HEK293 (cell line): Measurements from ENCODE around the gene TNFAIP8L3.

Experiments
- CTCF ChIA-PET: fragments of 350-600 bp; formaldehyde crosslinking; extraction: SDS; loops from one replicate; lab custom pipeline; 2021; ENCODE audit warnings: antibody characterized with exemption; lab: Yijun Ruan, JAX
- POLR2A ChIA-PET: fragments of 300-600 bp; formaldehyde crosslinking; extraction: SDS; loops from one replicate; lab custom pipeline; 2020; ENCODE audit warnings: antibody characterized with exemption, inconsistent platforms; lab: Yijun Ruan, JAX
- H3K27ac ChIP-seq: fragments of 200-500 bp; sonication (Bioruptor generic); 2 replicates; pipeline ENCODE4 v1.5.1; 2014; ENCODE audit warnings: low read depth, low read length, control low read depth, inconsistent platforms; ENCODE audit errors: extremely low read depth
- H3K36me3 ChIP-seq, 2 experiments: fragments of 200-500 bp in 1 of 2; sonication (Bioruptor generic) in 1 of 2; 1 replicate in 1 of 2; 2 replicates in 1 of 2; pipeline ENCODE4 v1.5.1; 2014 to 2017; ENCODE audit warnings: inconsistent platforms in 2 of 2, low read length in 2 of 2; ENCODE audit not compliant: control insufficient read depth in 2 of 2, insufficient read depth in 1 of 2
- H3K4me1 ChIP-seq: fragments of 200-500 bp; sonication (Bioruptor generic); 2 replicates; pipeline ENCODE4 v1.5.1; 2014; ENCODE audit warnings: mild to moderate bottlenecking, low read length, inconsistent platforms; ENCODE audit not compliant: control insufficient read depth, insufficient read depth
- H3K4me3 ChIP-seq: 2 replicates; pipeline ENCODE4 v1.5.1; 2011; ENCODE audit warnings: low read depth, mild to moderate bottlenecking, control low read depth, low read length, moderate library complexity
- H3K9me3 ChIP-seq: fragments of 200-500 bp; sonication (Bioruptor generic); 2 replicates; pipeline ENCODE4 v1.5.1; 2014; ENCODE audit warnings: low read depth, low read length, inconsistent platforms; ENCODE audit not compliant: control insufficient read depth, insufficient read depth
- INSM2 ChIP-seq: fragments of 450-650 bp; formaldehyde crosslinking; IDR thresholded peaks from 2 replicates; pipeline ENCODE4 v1.5.1; 2016; ENCODE audit warnings: missing biosample characterization, missing genetic modification characterization
- TCF7L2 ChIP-seq: IDR thresholded peaks from 2 replicates; pipeline ENCODE4 v1.6.1; 2011; ENCODE audit warnings: low read depth, mild to moderate bottlenecking, inconsistent platforms, low read length, moderate library complexity, borderline replicate concordance
- TRIM28 ChIP-seq: IDR thresholded peaks from 2 replicates; pipeline ENCODE4 v1.6.1; 2011; ENCODE audit warnings: low read length, control low read depth, borderline replicate concordance
- YY1 ChIP-seq: fragments of 450-650 bp; formaldehyde crosslinking; IDR thresholded peaks from 2 replicates; pipeline ENCODE4 v1.5.1; 2018; ENCODE audit warnings: missing biosample characterization, missing genetic modification characterization
- ZBTB7A ChIP-seq: fragments of 450-650 bp; formaldehyde crosslinking; IDR thresholded peaks from 2 replicates; pipeline ENCODE4 v1.5.1; 2016; ENCODE audit warnings: low read depth, missing biosample characterization, missing genetic modification characterization
- ZIC2 ChIP-seq: fragments of 450-650 bp; formaldehyde crosslinking; IDR thresholded peaks from 2 replicates; pipeline ENCODE4 v1.5.1; 2016; ENCODE audit warnings: missing biosample characterization, missing genetic modification characterization
- ZNF121 ChIP-seq: fragments of 450-650 bp; formaldehyde crosslinking; IDR thresholded peaks from 2 replicates; pipeline ENCODE4 v1.5.1; 2016; ENCODE audit warnings: missing biosample characterization, missing genetic modification characterization
- ZNF202 ChIP-seq: fragments of 450-650 bp; formaldehyde crosslinking; IDR thresholded peaks from 2 replicates; pipeline ENCODE4 v1.5.1; 2016; ENCODE audit warnings: missing biosample characterization, missing genetic modification characterization, borderline replicate concordance
- ZNF404 ChIP-seq: fragments of 450-650 bp; formaldehyde crosslinking; IDR thresholded peaks from 2 replicates; pipeline ENCODE4 v1.5.1; 2017; ENCODE audit warnings: missing biosample characterization, missing genetic modification characterization
- ZNF433 ChIP-seq: fragments of 450-650 bp; formaldehyde crosslinking; IDR thresholded peaks from 2 replicates; pipeline ENCODE4 v1.5.1; 2016; ENCODE audit warnings: missing biosample characterization, missing genetic modification characterization, low read depth
- ZNF561 ChIP-seq: fragments of 450-650 bp; IDR thresholded peaks from 2 replicates; pipeline ENCODE4 v1.5.1; 2018; ENCODE audit warnings: missing biosample characterization, missing genetic modification characterization, borderline replicate concordance
- ZNF658 ChIP-seq: fragments of 450-650 bp; formaldehyde crosslinking; IDR thresholded peaks from 2 replicates; pipeline ENCODE4; 2016; ENCODE audit warnings: missing biosample characterization, missing genetic modification characterization
- ZNF664 ChIP-seq: fragments of 450-650 bp; formaldehyde crosslinking; IDR thresholded peaks from 2 replicates; pipeline ENCODE4 v1.5.1; 2016; ENCODE audit warnings: missing biosample characterization, missing genetic modification characterization
- ZNF670 ChIP-seq: fragments of 450-650 bp; formaldehyde crosslinking; IDR thresholded peaks from 2 replicates; pipeline ENCODE4 v1.5.1; 2016; ENCODE audit warnings: missing biosample characterization, missing genetic modification characterization, low read depth
- ZNF747 ChIP-seq: fragments of 450-650 bp; formaldehyde crosslinking; IDR thresholded peaks from 2 replicates; pipeline ENCODE4 v1.5.1; 2016; ENCODE audit warnings: missing biosample characterization, missing genetic modification characterization
- ZNF843 ChIP-seq: fragments of 450-650 bp; formaldehyde crosslinking; IDR thresholded peaks from 2 replicates; pipeline ENCODE4 v1.5.1; 2016; ENCODE audit warnings: missing biosample characterization, missing genetic modification characterization
- TF ChIP-seq, protein P1 (sequence below): fragments of 450-650 bp; formaldehyde crosslinking; IDR thresholded peaks from 2 replicates; pipeline ENCODE4 v1.5.1; 2017; ENCODE audit warnings: missing biosample characterization, missing genetic modification characterization
- TF ChIP-seq, protein P2 (sequence below): fragments of 450-650 bp; formaldehyde crosslinking; IDR thresholded peaks from 2 replicates; pipeline ENCODE4 v1.5.1; 2016; ENCODE audit warnings: missing biosample characterization, missing genetic modification characterization

TNFAIP8L3 gene

DNA sequence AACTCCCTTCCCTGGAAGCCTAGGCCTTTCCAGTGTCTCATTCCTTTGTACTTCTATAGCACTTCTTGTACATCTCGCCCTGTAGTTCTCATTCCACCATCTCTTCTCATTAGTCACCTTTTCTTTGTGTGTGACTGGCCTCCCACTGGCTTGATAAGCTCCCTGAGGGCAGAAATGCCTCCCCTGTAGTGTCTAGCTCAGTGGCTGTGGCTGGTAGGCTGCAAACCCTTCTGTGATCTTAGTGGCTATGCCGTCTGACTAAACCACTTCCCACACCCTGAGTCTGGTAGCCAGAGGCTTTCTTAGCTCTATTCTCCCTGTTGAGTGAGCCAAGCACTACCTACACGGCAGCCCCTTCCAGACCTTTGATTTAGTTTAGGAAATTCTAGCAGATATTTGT lies 24.4 kb upstream of the TNFAIP8L3 start (continued):
- TF ChIP-seq, protein P1, sequence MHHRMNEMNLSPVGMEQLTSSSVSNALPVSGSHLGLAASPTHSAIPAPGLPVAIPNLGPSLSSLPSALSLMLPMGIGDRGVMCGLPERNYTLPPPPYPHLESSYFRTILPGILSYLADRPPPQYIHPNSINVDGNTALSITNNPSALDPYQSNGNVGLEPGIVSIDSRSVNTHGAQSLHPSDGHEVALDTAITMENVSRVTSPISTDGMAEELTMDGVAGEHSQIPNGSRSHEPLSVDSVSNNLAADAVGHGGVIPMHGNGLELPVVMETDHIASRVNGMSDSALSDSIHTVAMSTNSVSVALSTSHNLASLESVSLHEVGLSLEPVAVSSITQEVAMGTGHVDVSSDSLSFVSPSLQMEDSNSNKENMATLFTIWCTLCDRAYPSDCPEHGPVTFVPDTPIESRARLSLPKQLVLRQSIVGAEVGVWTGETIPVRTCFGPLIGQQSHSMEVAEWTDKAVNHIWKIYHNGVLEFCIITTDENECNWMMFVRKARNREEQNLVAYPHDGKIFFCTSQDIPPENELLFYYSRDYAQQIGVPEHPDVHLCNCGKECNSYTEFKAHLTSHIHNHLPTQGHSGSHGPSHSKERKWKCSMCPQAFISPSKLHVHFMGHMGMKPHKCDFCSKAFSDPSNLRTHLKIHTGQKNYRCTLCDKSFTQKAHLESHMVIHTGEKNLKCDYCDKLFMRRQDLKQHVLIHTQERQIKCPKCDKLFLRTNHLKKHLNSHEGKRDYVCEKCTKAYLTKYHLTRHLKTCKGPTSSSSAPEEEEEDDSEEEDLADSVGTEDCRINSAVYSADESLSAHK (tag by site-specific recombination) = no peak
- no peak for TF ChIP-seq ZIC2 (tag by site-specific recombination)
- no peak for TF ChIP-seq ZNF747 (tag by site-specific recombination)
- TF ChIP-seq, all 188 proteins: peak for 0

GRCh38 chr15:51117270-51117669 lies 22.6 kb upstream of the TNFAIP8L3 start:
- CTCF ChIA-PET = interaction anchor here (0.6 kb wide), 1 partner anchor 12 kb away, joined by 3 read pairs; no protein-coding TSS in a partner anchor

More at GRCh38 chr15:51117270-51117669, 22.6 kb upstream of the TNFAIP8L3 start:
- Histone ChIP-seq H3K4me1 (no peaks in the 10 kb centered on the region), H3K4me3 (no peak overlapping the region), H3K27ac (no peak overlapping the region), H3K36me3 (no peaks in the 10 kb centered on the region), H3K9me3 (no peaks in the 10 kb centered on the region)
- POLR2A ChIA-PET = no interaction called here
- TF ChIP-seq INSM2 (no peak), ZNF843 (tag by site-specific recombination) (no peak), ZNF561 (tag by site-specific recombination) (no peak), ZBTB7A (tag by site-specific recombination) (no peak), ZNF404 (no peak), ZNF670 (no peak), ZNF202 (tag by site-specific recombination) (no peak), YY1 (tag by site-specific recombination) (no peak), ZNF658 (tag by site-specific recombination) (no peak), TCF7L2 (no peak), ZNF121 (tag by site-specific recombination) (no peak), ZNF433 (tag by site-specific recombination) (no peak), TRIM28 (no peak), ZNF664 (tag by site-specific recombination) (no peak)
- TF ChIP-seq, protein P1 (tag by site-specific recombination) = no peak
- TF ChIP-seq, protein P2, sequence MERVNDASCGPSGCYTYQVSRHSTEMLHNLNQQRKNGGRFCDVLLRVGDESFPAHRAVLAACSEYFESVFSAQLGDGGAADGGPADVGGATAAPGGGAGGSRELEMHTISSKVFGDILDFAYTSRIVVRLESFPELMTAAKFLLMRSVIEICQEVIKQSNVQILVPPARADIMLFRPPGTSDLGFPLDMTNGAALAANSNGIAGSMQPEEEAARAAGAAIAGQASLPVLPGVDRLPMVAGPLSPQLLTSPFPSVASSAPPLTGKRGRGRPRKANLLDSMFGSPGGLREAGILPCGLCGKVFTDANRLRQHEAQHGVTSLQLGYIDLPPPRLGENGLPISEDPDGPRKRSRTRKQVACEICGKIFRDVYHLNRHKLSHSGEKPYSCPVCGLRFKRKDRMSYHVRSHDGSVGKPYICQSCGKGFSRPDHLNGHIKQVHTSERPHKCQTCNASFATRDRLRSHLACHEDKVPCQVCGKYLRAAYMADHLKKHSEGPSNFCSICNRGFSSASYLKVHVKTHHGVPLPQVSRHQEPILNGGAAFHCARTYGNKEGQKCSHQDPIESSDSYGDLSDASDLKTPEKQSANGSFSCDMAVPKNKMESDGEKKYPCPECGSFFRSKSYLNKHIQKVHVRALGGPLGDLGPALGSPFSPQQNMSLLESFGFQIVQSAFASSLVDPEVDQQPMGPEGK (tag by site-specific recombination) = no peak
